Hepatocyte (in vitro differentiated cells): ENCODE measurements around the gene ALOX12. TPM values are rescaled to one million over a fixed set of nuclear protein-coding genes. Genes with fewer than 3 reads are reported as not detected.
A peak's percentile ranks its signal among the peaks of the same experiment; 100 is the strongest.

Source experiments
- DNase-seq: peaks from one replicate; pipeline ENCODE4 v3.0.0-alpha.2; 2016; ENCODE audit warnings: low spot score
- H2AFZ ChIP-seq: fragments of 200-600 bp; sonication (generic); 2 replicates; pipeline ENCODE4 v1.6.0; 2016; ENCODE audit warnings: antibody characterized with exemption, mild to moderate bottlenecking
- H3K27ac ChIP-seq: fragments of 200-600 bp; sonication (generic); 2 replicates; pipeline ENCODE4 v1.5.1; 2016; ENCODE audit warnings: mild to moderate bottlenecking
- H3K27me3 ChIP-seq: fragments of 200-600 bp; sonication (generic); 2 replicates; pipeline ENCODE4 v1.6.1; 2016
- H3K36me3 ChIP-seq: fragments of 200-600 bp; sonication (generic); replicated peaks from 2 replicates; pipeline ENCODE4 v1.5.1; 2016; ENCODE audit warnings: low read depth; ENCODE audit not compliant: insufficient read depth
- H3K4me1 ChIP-seq: fragments of 200-600 bp; sonication (generic); 2 replicates; pipeline ENCODE4 v1.5.1; 2016; ENCODE audit warnings: mild to moderate bottlenecking, moderate library complexity; ENCODE audit not compliant: insufficient read depth
- H3K4me2 ChIP-seq: fragments of 200-600 bp; sonication (generic); 2 replicates; pipeline ENCODE4 v1.6.0; 2016
- H3K4me3 ChIP-seq: fragments of 200-600 bp; sonication (generic); 2 replicates; pipeline ENCODE4 v1.5.1; 2016; ENCODE audit warnings: mild to moderate bottlenecking
- H3K79me2 ChIP-seq: fragments of 200-600 bp; sonication (generic); 2 replicates; pipeline ENCODE4 v1.6.0; 2017; ENCODE audit warnings: mild to moderate bottlenecking
- H3K9me2 ChIP-seq: fragments of 200-600 bp; sonication (generic); replicated peaks from 2 replicates; pipeline ENCODE4 v1.6.0; 2017; ENCODE audit warnings: mild to moderate bottlenecking; ENCODE audit not compliant: insufficient read depth
- H3K9me3 ChIP-seq: fragments of 200-600 bp; sonication (generic); 2 replicates; pipeline ENCODE4 v1.5.1; 2016; ENCODE audit warnings: low read depth, mild to moderate bottlenecking
- H4K20me1 ChIP-seq: fragments of 200-600 bp; sonication (generic); 2 replicates; pipeline ENCODE4 v1.6.0; 2016; ENCODE audit warnings: mild to moderate bottlenecking; ENCODE audit not compliant: insufficient read depth, poor library complexity, severe bottlenecking
- CTCF ChIP-seq: fragments of 200-600 bp; sonication (generic); IDR thresholded peaks from 2 replicates; pipeline ENCODE4 v1.5.1; 2016; ENCODE audit warnings: antibody characterized with exemption, mild to moderate bottlenecking; ENCODE audit not compliant: poor library complexity
- EZH2 ChIP-seq: fragments of 200-600 bp; sonication (generic); IDR thresholded peaks from 2 replicates; pipeline ENCODE4 v1.6.1; 2016; ENCODE audit warnings: antibody characterized with exemption, mild to moderate bottlenecking, borderline replicate concordance
- EZH2phosphoT487 ChIP-seq: fragments of 200-600 bp; sonication (generic); IDR thresholded peaks from one replicate; pipeline ENCODE4 v1.6.1; 2018; ENCODE audit warnings: antibody characterized with exemption, mild to moderate bottlenecking, low read depth, moderate library complexity; ENCODE audit not compliant: unreplicated experiment, severe bottlenecking
- WGBS: methylation state at CpG from one replicate; pipeline ENCODE4 v1.1.6; 2016; ENCODE audit warnings: low lambda C conversion rate; ENCODE audit errors: missing lambda C conversion rate; 5-methylcytosine and 5-hydroxymethylcytosine counted together
- polyA plus RNA-seq: library from polyadenylated mRNA; unstranded; fragments of >200 nt; fragmentation: Nextera tagmentation; extraction: Ambion mirVana; gene quantifications from 2 replicates; pipeline ENCODE4 v1.2.1, GENCODE V29; 2016
- total RNA-seq: library from RNA; depleted of rRNA; stranded (reverse); fragments of >200 nt; gene quantifications from 2 replicates; pipeline ENCODE4 v1.2.3, GENCODE V29; 2014

The ALOX12 gene
- total and polyA plus RNA-seq, 2 experiments from 2014 or later, result 0.33 TPM; not detected in 1

GRCh38 chr17:7039832-7040231, 44.0 kb downstream of the ALOX12 start:
- peaks cover 13% of the 10 kb centered on the region for H3K27me3 ChIP-seq
- H3K9me3 ChIP-seq, result no peaks in the 10 kb centered on the region
- WGBS, result 93% methylated on average over 5 of the region's 5 CpGs
- peaks cover 24% of the 10 kb centered on the region for H3K4me1 ChIP-seq
- no peak for DNase-seq
- no peak overlapping the region for H3K4me2 ChIP-seq
- no peak for TF ChIP-seq EZH2phosphoT487
- no peak for TF ChIP-seq EZH2
- TF ChIP-seq CTCF, result no peak
- no peak overlapping the region for H3K27ac ChIP-seq
- H3K79me2 ChIP-seq, result peaks cover 9% of the 10 kb centered on the region
- H4K20me1 ChIP-seq, result no peaks in the 10 kb centered on the region
- H2AFZ ChIP-seq, result no peak overlapping the region
- H3K4me3 ChIP-seq, result no peak overlapping the region
- H3K9me2 ChIP-seq, result no peaks in the 10 kb centered on the region
- H3K36me3 ChIP-seq, result no peaks in the 10 kb centered on the region

- peaks cover 19% of the 10 kb centered on the region for H3K4me1 ChIP-seq
- DNase-seq, result peak; percentile 63
Measured at GRCh38 chr17:7041607-7042500, 46.0 kb downstream of the ALOX12 start.

GRCh38 chr17:7042501-7043181, 46.8 kb downstream of the ALOX12 start:
- H3K4me2 ChIP-seq, result peak overlapping the region; percentile 95
- H3K27me3 ChIP-seq, result peaks cover 13% of the 10 kb centered on the region
- H3K79me2 ChIP-seq, result peaks cover 1% of the 10 kb centered on the region
- H3K36me3 ChIP-seq, result no peaks in the 10 kb centered on the region
- no peak overlapping the region for H3K27ac ChIP-seq
- H3K9me3 ChIP-seq, result no peaks in the 10 kb centered on the region
- H3K4me3 ChIP-seq, result peak overlapping the region; percentile 51
- H4K20me1 ChIP-seq, result no peaks in the 10 kb centered on the region
- DNase-seq, result no peak
- peaks cover 19% of the 10 kb centered on the region for H3K4me1 ChIP-seq
- TF ChIP-seq EZH2phosphoT487 (no peak), EZH2 (no peak)
- 16% methylated on average over 28 of the region's 53 CpGs for WGBS
- H3K9me2 ChIP-seq, result no peaks in the 10 kb centered on the region
- H2AFZ ChIP-seq, result peak overlapping the region; percentile 88

More at GRCh38 chr17:7041607-7042500, 46.0 kb downstream of the ALOX12 start:
- TF ChIP-seq EZH2phosphoT487, result no peak
- TF ChIP-seq EZH2, result no peak
- no peak for TF ChIP-seq CTCF
- Histone ChIP-seq H3K27ac (no peak overlapping the region), H3K9me2 (no peaks in the 10 kb centered on the region), H3K4me2 (peak overlapping the region; percentile 95), H3K79me2 (peaks cover 4% of the 10 kb centered on the region), H3K4me3 (no peak overlapping the region), H3K27me3 (peaks cover 13% of the 10 kb centered on the region), H2AFZ (peak overlapping the region; percentile 88), H3K36me3 (no peaks in the 10 kb centered on the region), H3K9me3 (no peaks in the 10 kb centered on the region), H4K20me1 (no peaks in the 10 kb centered on the region)
- WGBS, result 19% methylated on average over 31 of the region's 43 CpGs

- no peaks in the 10 kb centered on the region for H3K79me2 ChIP-seq
- no peaks in the 10 kb centered on the region for H3K36me3 ChIP-seq
- no peaks in the 10 kb centered on the region for H3K9me3 ChIP-seq
- peaks cover 19% of the 10 kb centered on the region for H3K4me1 ChIP-seq
- DNase-seq, result no peak
- H3K9me2 ChIP-seq, result no peaks in the 10 kb centered on the region
- 2% methylated on average over 16 of the region's 21 CpGs for WGBS
- peak overlapping the region; percentile 61 for H2AFZ ChIP-seq
- H4K20me1 ChIP-seq, result no peaks in the 10 kb centered on the region
- peak overlapping the region; percentile 32 for H3K27ac ChIP-seq
- peak overlapping the region; percentile 95 for H3K4me2 ChIP-seq
- H3K27me3 ChIP-seq, result peaks cover 13% of the 10 kb centered on the region
- TF ChIP-seq EZH2phosphoT487, result no peak
- no peak for TF ChIP-seq EZH2
- no peak for TF ChIP-seq CTCF
- H3K4me3 ChIP-seq, result peak overlapping the region; percentile 51
Measured at GRCh38 chr17:7043182-7043496, 47.3 kb downstream of the ALOX12 start.
